ENCODE measurements around the gene ADORA2A. TPM values are rescaled to one million over a fixed set of nuclear protein-coding genes. Genes with fewer than 3 reads are reported as not detected.

The ADORA2A gene
- total and polyA plus RNA-seq, 4 donors, result 5.5 to 54.9 (median 22.8) TPM

DNA sequence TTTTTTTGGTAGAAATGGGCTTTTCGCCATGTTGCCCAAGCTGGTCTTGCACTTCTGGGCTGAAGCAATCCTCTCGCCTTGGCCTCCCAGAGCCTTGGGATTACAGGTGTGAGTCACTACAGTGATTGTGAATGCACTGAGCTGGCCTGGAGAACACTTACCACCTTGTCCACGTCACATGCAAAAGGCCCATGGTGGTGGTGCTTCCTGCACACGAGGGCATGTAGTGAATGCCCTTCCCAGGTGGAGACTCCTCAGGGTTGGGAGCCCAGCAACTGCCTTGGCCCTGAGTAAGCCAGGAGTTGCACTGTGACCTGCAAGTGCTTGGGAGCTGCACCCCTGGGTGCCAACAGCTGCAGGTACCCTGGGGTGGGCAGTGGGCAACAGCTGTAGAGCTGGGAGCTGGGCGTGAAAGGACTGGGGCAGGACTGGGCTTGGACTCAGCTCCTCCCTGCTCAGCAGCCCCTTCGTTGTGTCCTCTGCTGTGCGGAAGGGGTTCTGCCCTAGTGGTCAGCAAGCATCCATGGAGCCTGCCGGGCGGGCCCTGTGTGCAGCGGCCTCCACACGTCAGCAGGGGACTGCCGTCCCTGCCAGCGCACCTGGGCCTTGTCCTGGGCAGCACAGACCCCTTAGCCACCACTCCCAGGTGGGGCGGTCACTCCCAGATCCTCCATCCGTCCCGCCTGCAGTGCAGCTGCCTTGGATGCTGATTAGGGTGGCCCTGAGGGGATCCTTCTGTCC is 9.3 kb upstream of the ADORA2A start:
- H3K4me3 ChIP-seq, result no peak overlapping the region
- no peaks in the 10 kb centered on the region for H3K27me3 ChIP-seq (ENCODE audit: control insufficient read depth in 3 of 3, insufficient read depth in 3 of 3, low read length in 2 of 3)
- 86 to 89% methylated on average over 16 of the region's 16 CpGs for WGBS, 2 donors
- TF ChIP-seq, protein P1, sequence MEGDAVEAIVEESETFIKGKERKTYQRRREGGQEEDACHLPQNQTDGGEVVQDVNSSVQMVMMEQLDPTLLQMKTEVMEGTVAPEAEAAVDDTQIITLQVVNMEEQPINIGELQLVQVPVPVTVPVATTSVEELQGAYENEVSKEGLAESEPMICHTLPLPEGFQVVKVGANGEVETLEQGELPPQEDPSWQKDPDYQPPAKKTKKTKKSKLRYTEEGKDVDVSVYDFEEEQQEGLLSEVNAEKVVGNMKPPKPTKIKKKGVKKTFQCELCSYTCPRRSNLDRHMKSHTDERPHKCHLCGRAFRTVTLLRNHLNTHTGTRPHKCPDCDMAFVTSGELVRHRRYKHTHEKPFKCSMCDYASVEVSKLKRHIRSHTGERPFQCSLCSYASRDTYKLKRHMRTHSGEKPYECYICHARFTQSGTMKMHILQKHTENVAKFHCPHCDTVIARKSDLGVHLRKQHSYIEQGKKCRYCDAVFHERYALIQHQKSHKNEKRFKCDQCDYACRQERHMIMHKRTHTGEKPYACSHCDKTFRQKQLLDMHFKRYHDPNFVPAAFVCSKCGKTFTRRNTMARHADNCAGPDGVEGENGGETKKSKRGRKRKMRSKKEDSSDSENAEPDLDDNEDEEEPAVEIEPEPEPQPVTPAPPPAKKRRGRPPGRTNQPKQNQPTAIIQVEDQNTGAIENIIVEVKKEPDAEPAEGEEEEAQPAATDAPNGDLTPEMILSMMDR (IDR thresholded peaks at IDR 0.05; ENCODE audit: control extremely low read depth, extremely low read depth), result no peak
- DNase-seq (no peak), ATAC-seq (ENCODE audit: insufficient read depth, low FRiP score) (no peak)
- H3K9ac ChIP-seq (ENCODE audit: insufficient read depth in 1 of 2, low read length in 2 of 2), result no peak overlapping the region
- peaks cover 0 to 21% (median 0%) of the 10 kb centered on the region in 5 donors for H3K4me1 ChIP-seq (ENCODE audit: control insufficient read depth in 5 of 5, insufficient read depth in 5 of 5, low read length in 5 of 5)
- H3K27ac ChIP-seq (ENCODE audit: low read depth in 1 of 2, low read length in 1 of 2), result no peak overlapping the region
- H3K36me3 ChIP-seq (ENCODE audit: control insufficient read depth in 4 of 4, insufficient read depth in 4 of 4, low read length in 4 of 4), result peaks cover 3 to 33% (median 18%) of the 10 kb centered on the region in 4 donors
- H3K9me3 ChIP-seq (ENCODE audit: control insufficient read depth in 4 of 4, insufficient read depth in 3 of 4, low read length in 3 of 4), result no peaks in the 10 kb centered on the region

DNA sequence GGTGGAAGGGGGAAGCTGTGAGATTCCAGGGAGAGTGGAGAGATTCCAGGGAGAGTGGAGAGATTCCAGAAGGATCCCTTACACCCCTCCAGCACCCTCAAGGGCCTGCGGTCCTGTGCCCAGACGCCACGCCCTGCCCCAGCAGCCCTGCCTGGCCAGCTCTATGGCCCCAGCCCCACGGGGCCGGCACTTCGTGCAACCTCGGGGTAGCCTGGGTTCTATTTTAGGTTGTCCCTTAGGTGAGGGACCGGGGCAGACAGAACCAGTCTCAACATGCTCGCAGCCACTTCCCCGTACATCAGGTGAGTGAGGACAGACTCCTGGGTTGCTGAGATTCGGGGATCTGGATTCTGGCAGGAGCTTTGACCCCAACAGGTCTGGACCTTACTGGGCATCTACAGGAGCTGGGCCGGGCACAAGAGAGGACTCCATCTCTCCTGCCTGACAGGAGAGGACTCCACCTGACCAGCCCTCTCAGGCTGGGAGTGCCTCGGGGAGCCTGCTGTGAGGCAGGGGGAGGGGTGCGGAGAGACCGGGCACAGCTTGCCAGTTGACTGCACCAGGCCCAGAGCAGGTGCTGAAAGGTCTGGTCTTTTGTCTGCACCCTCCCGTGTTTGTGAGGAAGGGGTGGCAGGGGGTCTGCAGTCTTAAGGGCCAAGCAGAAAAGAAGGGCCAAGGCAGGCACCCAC is 8.5 kb upstream of the ADORA2A start:
- H3K4me3 ChIP-seq, result no peak overlapping the region
- DNase-seq (no peak), ATAC-seq (ENCODE audit: insufficient read depth, low FRiP score) (no peak)
- H3K4me1 ChIP-seq (ENCODE audit: control insufficient read depth in 5 of 5, insufficient read depth in 5 of 5, low read length in 5 of 5), result peaks cover 0 to 21% (median 0%) of the 10 kb centered on the region in 5 donors
- H3K9ac ChIP-seq (ENCODE audit: insufficient read depth in 1 of 2, low read length in 2 of 2), result no peak overlapping the region
- H3K9me3 ChIP-seq (ENCODE audit: control insufficient read depth in 4 of 4, insufficient read depth in 3 of 4, low read length in 3 of 4), result no peaks in the 10 kb centered on the region
- 62 to 83% methylated on average over 16 of the region's 16 CpGs for WGBS, 2 donors
- TF ChIP-seq, protein P1 (IDR thresholded peaks at IDR 0.05; ENCODE audit: control extremely low read depth, extremely low read depth), result no peak
- no peaks in the 10 kb centered on the region for H3K27me3 ChIP-seq (ENCODE audit: control insufficient read depth in 3 of 3, insufficient read depth in 3 of 3, low read length in 2 of 3)
- H3K36me3 ChIP-seq (ENCODE audit: control insufficient read depth in 4 of 4, insufficient read depth in 4 of 4, low read length in 4 of 4), result peaks cover 3 to 30% (median 17%) of the 10 kb centered on the region in 4 donors
- no peak overlapping the region for H3K27ac ChIP-seq (ENCODE audit: low read depth in 1 of 2, low read length in 1 of 2)

DNA sequence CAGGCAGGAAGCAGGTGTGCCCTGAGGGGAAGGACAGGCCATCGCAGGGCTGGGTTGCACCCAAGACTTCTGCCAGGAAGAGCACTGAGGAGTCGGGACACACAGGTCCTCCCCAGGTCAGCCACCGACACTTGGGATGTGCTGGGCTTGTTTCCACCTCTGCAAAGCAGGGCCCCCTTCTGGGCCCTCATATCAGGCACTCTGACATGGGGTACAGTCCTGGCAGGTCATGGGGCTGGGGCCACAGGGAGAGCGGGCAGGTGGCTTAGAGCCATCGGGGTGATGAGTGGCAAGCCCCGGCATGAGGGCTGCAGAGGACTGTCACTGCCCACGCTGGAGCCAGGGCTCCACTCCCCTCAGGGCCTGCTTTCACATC is 7.9 kb upstream of the ADORA2A start:
- DNase-seq, result no peak

More for the DNA sequence above, 7.9 kb upstream of the ADORA2A start:
- H3K27ac ChIP-seq (ENCODE audit: low read depth in 1 of 2, low read length in 1 of 2), result peak overlapping the region in 1 of 2 donors; percentile 49
- WGBS, 2 donors, result 63 to 64% methylated on average over 7 of the region's 7 CpGs
- ATAC-seq (ENCODE audit: insufficient read depth, low FRiP score), result no peak
- TF ChIP-seq, protein P1 (IDR thresholded peaks at IDR 0.05; ENCODE audit: control extremely low read depth, extremely low read depth), result no peak
- no peaks in the 10 kb centered on the region for H3K9me3 ChIP-seq (ENCODE audit: control insufficient read depth in 4 of 4, insufficient read depth in 3 of 4, low read length in 3 of 4)
- H3K27me3 ChIP-seq (ENCODE audit: control insufficient read depth in 3 of 3, insufficient read depth in 3 of 3, low read length in 2 of 3), result peaks cover 0 to 2% (median 0%) of the 10 kb centered on the region in 3 donors
- peaks cover 0 to 21% (median 0%) of the 10 kb centered on the region in 5 donors for H3K4me1 ChIP-seq (ENCODE audit: control insufficient read depth in 5 of 5, insufficient read depth in 5 of 5, low read length in 5 of 5)
- H3K36me3 ChIP-seq (ENCODE audit: control insufficient read depth in 4 of 4, insufficient read depth in 4 of 4, low read length in 4 of 4), result peaks cover 3 to 25% (median 15%) of the 10 kb centered on the region in 4 donors
- H3K9ac ChIP-seq (ENCODE audit: insufficient read depth in 1 of 2, low read length in 2 of 2), result no peak overlapping the region
- H3K4me3 ChIP-seq, result no peak overlapping the region
